GM12891 (cell line): Measurements from ENCODE around the gene USP43.

Experiments
- PAX5 ChIP-seq: IDR thresholded peaks from 2 replicates; pipeline ENCODE4 v1.6.1; 2011; ENCODE audit warnings: low read length, moderate library complexity, mild to moderate bottlenecking; ENCODE audit not compliant: insufficient read depth, severe bottlenecking
- POLR2A ChIP-seq: IDR thresholded peaks from 2 replicates; pipeline ENCODE4 v1.6.1; 2011; ENCODE audit warnings: low read depth, low read length, control low read depth
- POLR2AphosphoS5 ChIP-seq: IDR thresholded peaks from 2 replicates; pipeline ENCODE4 v1.6.1; 2011; ENCODE audit warnings: low read depth, low read length, control low read depth
- SPI1 ChIP-seq: IDR thresholded peaks from 2 replicates; pipeline ENCODE4 v1.6.1; 2011; ENCODE audit warnings: low read depth, low read length, control low read depth
- TAF1 ChIP-seq: IDR thresholded peaks from 2 replicates; pipeline ENCODE4 v1.6.1; 2011; ENCODE audit warnings: low read depth, low read length, control low read depth

GRCh38 chr17:9643611-9644010 lies 1.7 kb upstream of the USP43 start:
- TF ChIP-seq POLR2A (no peak), TAF1 (no peak), POLR2AphosphoS5 (no peak), SPI1 (no peak), PAX5 (no peak)
